Neural cell (in vitro differentiated cells): ENCODE data around the gene NEDD4L. TPM values are rescaled to one million over a fixed set of nuclear protein-coding genes. Genes with fewer than 3 reads are reported as not detected.

ENCODE experiments used
- H2AFZ ChIP-seq: fragments of 200-600, 300-800 bp; sonication (generic), shearing (Covaris generic); 2 replicates; pipeline ENCODE4 v1.6.0; 2014; ENCODE audit warnings: low read depth, mild to moderate bottlenecking, antibody characterized with exemption, low read length, moderate library complexity
- H3F3A ChIP-seq: fragments of 200-600 bp; shearing (Covaris generic); 2 replicates; pipeline ENCODE4 v1.6.1; 2016; ENCODE audit warnings: mild to moderate bottlenecking, moderate library complexity, mixed read lengths, antibody characterized with exemption, low read length; ENCODE audit not compliant: insufficient read depth, poor library complexity, severe bottlenecking
- H3K27ac ChIP-seq: fragments of 200-600, 300-800 bp; sonication (generic), shearing (Covaris generic); 2 replicates; pipeline ENCODE4 v1.5.1; 2014; ENCODE audit warnings: mild to moderate bottlenecking, low read length, moderate library complexity
- H3K27me3 ChIP-seq: fragments of 300-800, 200-600 bp; sonication (generic), shearing (Covaris generic); 2 replicates; pipeline ENCODE4 v1.6.0; 2014; ENCODE audit warnings: mild to moderate bottlenecking, low read depth, low read length, moderate library complexity; ENCODE audit not compliant: insufficient read depth
- H3K36me3 ChIP-seq: fragments of 300-800, 200-600 bp; sonication (generic), shearing (Covaris generic); 2 replicates; pipeline ENCODE4 v1.5.1; 2014; ENCODE audit warnings: mild to moderate bottlenecking, antibody characterized with exemption, low read length, moderate library complexity; ENCODE audit not compliant: insufficient read depth
- H3K4me2 ChIP-seq: fragments of 300-800, 200-600 bp; sonication (generic), shearing (Covaris generic); 2 replicates; pipeline ENCODE4 v1.6.0; 2014; ENCODE audit warnings: mild to moderate bottlenecking, low read length
- H3K4me3 ChIP-seq: fragments of 300-800, 200-600 bp; sonication (generic), shearing (Covaris generic); 2 replicates; pipeline ENCODE4 v1.5.1; 2014; ENCODE audit warnings: mild to moderate bottlenecking, low read length, moderate library complexity
- H3K79me2 ChIP-seq: fragments of 200-600 bp; shearing (Covaris generic); replicated peaks from 2 replicates; pipeline ENCODE4 v1.6.0; 2014; ENCODE audit warnings: mild to moderate bottlenecking, low read length, moderate library complexity; ENCODE audit not compliant: insufficient read depth
- H3K9ac ChIP-seq: fragments of 300-800, 200-600 bp; sonication (generic), shearing (Covaris generic); 2 replicates; pipeline ENCODE4 v1.6.1; 2016; ENCODE audit warnings: mild to moderate bottlenecking, low read length, mixed read lengths
- H3K9me2 ChIP-seq: fragments of 200-600 bp; shearing (Covaris generic); 2 replicates; pipeline ENCODE4 v1.6.1; 2016; ENCODE audit warnings: mild to moderate bottlenecking, low read length, mixed read lengths; ENCODE audit not compliant: insufficient read depth
- H3K9me3 ChIP-seq: fragments of 200-600, 300-800 bp; sonication (generic), shearing (Covaris generic); 2 replicates; pipeline ENCODE4 v1.6.1; 2016; ENCODE audit warnings: mild to moderate bottlenecking, mixed run types, low read length, moderate library complexity, mixed read lengths
- H4K20me1 ChIP-seq: fragments of 200-600 bp; shearing (Covaris generic); 2 replicates; pipeline ENCODE4 v1.6.1; 2016; ENCODE audit warnings: mild to moderate bottlenecking, mixed run types; ENCODE audit not compliant: insufficient read depth
- EP300 ChIP-seq: fragments of 450-650 bp; conservative IDR thresholded peaks from 2 replicates; pipeline ENCODE4 v1.6.1; 2014; ENCODE audit warnings: antibody characterized with exemption, mild to moderate bottlenecking, moderate library complexity; ENCODE audit not compliant: poor library complexity, severe bottlenecking
- EZH2 ChIP-seq: fragments of 200-600, 300-800 bp; shearing (Covaris generic), sonication (generic); IDR thresholded peaks from 2 replicates; pipeline ENCODE4 v1.6.1; 2014; ENCODE audit warnings: antibody characterized with exemption, low read length, borderline replicate concordance, mild to moderate bottlenecking; ENCODE audit not compliant: insufficient read depth, poor library complexity, severe bottlenecking
- MXI1 ChIP-seq: fragments of 450-650 bp; conservative IDR thresholded peaks from 2 replicates; pipeline ENCODE4 v1.6.1; 2014; ENCODE audit warnings: antibody characterized with exemption, mild to moderate bottlenecking; ENCODE audit not compliant: poor library complexity, severe bottlenecking
- POLR2AphosphoS5 ChIP-seq: IDR thresholded peaks from 2 replicates; pipeline ENCODE4 v1.6.1; 2012
- RAD21 ChIP-seq: fragments of 450-650 bp; conservative IDR thresholded peaks from 2 replicates; pipeline ENCODE4 v1.6.1; 2014; ENCODE audit warnings: antibody characterized with exemption, mild to moderate bottlenecking, moderate library complexity
- REST ChIP-seq: IDR thresholded peaks from 2 replicates; pipeline ENCODE4 v1.6.1; 2012; ENCODE audit warnings: borderline replicate concordance
- SMC3 ChIP-seq: fragments of 450-650 bp; conservative IDR thresholded peaks from 2 replicates; pipeline ENCODE4 v1.6.1; 2014; ENCODE audit warnings: antibody characterized with exemption, mild to moderate bottlenecking, moderate library complexity; ENCODE audit not compliant: poor library complexity
- TAF1 ChIP-seq: IDR thresholded peaks from 2 replicates; pipeline ENCODE4 v1.6.1; 2012; ENCODE audit warnings: low read depth
- polyA plus RNA-seq: library from polyadenylated mRNA; depleted of rRNA; stranded (reverse); fragments of >200 nt; gene quantifications from 2 replicates; pipeline ENCODE4 v1.2.3, GENCODE V29; 2014
- TF ChIP-seq, protein P1 (sequence below): fragments of 450-650 bp; IDR thresholded peaks from 2 replicates; pipeline ENCODE4 v1.5.1; 2014; ENCODE audit warnings: antibody characterized with exemption, mild to moderate bottlenecking, moderate library complexity; ENCODE audit not compliant: poor library complexity, severe bottlenecking

NEDD4L gene
- polyA plus RNA-seq, 1 donor from 2014 or later, result 97.9 TPM

DNA sequence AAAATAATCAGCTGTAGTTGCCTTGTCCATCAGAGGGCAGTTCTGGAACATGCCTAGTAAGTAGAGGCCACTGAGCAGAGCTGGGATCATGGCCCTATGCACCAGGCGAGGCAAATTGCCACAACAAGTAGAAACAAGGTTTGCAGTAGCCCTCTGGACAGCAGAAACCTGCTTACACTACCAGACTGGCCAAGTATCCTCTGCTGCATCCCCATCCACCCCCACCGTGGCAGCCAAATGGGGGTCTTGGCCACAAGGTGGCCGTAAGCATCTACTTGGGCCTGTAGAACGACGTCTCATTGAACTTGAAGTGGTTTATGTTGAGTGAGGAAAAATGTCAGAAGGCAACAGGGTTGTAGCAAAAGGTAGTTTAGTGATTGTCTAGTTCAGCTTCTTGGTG is 343.7 kb downstream of the NEDD4L start:
- Histone ChIP-seq H3K4me2 (no peak overlapping the region), H3F3A (no peaks in the 10 kb centered on the region), H3K27me3 (no peaks in the 10 kb centered on the region), H3K9me2 (no peaks in the 10 kb centered on the region), H3K27ac (no peak overlapping the region), H4K20me1 (no peaks in the 10 kb centered on the region), H2AFZ (no peak overlapping the region), H3K9ac (no peak overlapping the region), H3K9me3 (no peaks in the 10 kb centered on the region), H3K4me3 (no peak overlapping the region), H3K79me2 (no peaks in the 10 kb centered on the region), H3K36me3 (peaks cover 22% of the 10 kb centered on the region)
- TF ChIP-seq TAF1, result no peak
- TF ChIP-seq MXI1, result no peak
- TF ChIP-seq EZH2, result no peak
- TF ChIP-seq REST, result no peak
- TF ChIP-seq RAD21, result no peak
- no peak for TF ChIP-seq POLR2AphosphoS5

DNA sequence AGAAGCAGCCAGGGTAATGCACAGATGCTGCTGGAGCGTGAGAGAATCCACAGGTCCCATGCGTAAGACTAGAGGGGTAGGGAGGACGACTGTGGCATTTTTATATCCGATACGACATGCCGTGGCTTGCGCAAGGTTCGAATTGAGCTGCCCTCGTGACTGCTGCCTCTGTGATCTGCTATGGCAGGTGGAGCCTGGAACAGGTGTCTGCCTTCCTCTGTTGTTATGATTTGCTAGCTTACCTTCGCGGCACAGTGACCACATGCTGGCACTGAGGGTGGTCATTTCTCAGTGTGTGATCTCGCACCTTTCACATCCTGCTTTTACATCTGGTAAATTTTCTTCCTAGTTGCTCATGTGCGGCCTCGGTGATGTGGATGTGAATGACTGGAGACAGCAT is 344.7 kb downstream of the NEDD4L start:
- Histone ChIP-seq H3K4me3 (no peak overlapping the region), H3K9me2 (no peaks in the 10 kb centered on the region), H3F3A (no peaks in the 10 kb centered on the region), H4K20me1 (no peaks in the 10 kb centered on the region), H3K27me3 (no peaks in the 10 kb centered on the region), H3K9me3 (no peaks in the 10 kb centered on the region), H3K79me2 (no peaks in the 10 kb centered on the region), H3K36me3 (peaks cover 29% of the 10 kb centered on the region), H3K4me2 (no peak overlapping the region), H3K27ac (no peak overlapping the region), H2AFZ (no peak overlapping the region), H3K9ac (no peak overlapping the region)
- TF ChIP-seq SMC3 (no peak), RAD21 (no peak), POLR2AphosphoS5 (no peak), REST (no peak), EP300 (no peak), TAF1 (no peak), MXI1 (no peak), EZH2 (no peak)
- TF ChIP-seq, protein P1, sequence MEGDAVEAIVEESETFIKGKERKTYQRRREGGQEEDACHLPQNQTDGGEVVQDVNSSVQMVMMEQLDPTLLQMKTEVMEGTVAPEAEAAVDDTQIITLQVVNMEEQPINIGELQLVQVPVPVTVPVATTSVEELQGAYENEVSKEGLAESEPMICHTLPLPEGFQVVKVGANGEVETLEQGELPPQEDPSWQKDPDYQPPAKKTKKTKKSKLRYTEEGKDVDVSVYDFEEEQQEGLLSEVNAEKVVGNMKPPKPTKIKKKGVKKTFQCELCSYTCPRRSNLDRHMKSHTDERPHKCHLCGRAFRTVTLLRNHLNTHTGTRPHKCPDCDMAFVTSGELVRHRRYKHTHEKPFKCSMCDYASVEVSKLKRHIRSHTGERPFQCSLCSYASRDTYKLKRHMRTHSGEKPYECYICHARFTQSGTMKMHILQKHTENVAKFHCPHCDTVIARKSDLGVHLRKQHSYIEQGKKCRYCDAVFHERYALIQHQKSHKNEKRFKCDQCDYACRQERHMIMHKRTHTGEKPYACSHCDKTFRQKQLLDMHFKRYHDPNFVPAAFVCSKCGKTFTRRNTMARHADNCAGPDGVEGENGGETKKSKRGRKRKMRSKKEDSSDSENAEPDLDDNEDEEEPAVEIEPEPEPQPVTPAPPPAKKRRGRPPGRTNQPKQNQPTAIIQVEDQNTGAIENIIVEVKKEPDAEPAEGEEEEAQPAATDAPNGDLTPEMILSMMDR, result no peak
